Measurements from ENCODE around the gene MYH6.

The MYH6 gene

GRCh38 chr14:23376482-23377197 lies 31.4 kb downstream of the MYH6 start, which contains the start of gene CMTM5:
Gene CMTM5, plus strand, starts transcription at chr14:23377046. Its CDS starts 206 bp downstream, at chr14:23377252.
- no peak for DNase-seq

GRCh38 chr14:23375527-23376251 lies 32.4 kb downstream of the MYH6 start:
- DNase-seq = no peak

- DNase-seq = no peak
Measured at GRCh38 chr14:23373041-23373440, 35.0 kb downstream of the MYH6 start.

DNA sequence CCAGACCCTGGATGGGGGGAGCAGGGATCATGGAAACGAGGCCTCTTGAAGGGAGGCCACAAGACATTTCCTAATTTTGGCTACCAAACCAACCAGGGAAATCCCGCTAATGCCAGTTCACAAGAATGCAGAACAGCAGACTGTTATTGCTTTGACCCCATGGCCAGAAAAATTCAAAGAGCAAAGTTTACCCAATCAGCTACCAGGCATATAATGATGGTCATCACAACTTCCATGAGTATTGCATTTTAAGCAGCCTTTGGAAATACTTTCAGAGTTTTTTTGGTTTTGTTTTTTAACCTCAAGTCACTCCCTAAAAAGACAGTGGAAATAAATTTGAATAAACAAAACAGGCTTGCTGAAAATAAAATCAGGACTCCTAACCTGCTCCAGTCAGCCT lies 35.6 kb downstream of the MYH6 start, which contains the start of gene IL25:
IL25 (plus strand) TSS at position 301 of the 400 bp plus-strand sequence.
- DNase-seq = no peak

DNA sequence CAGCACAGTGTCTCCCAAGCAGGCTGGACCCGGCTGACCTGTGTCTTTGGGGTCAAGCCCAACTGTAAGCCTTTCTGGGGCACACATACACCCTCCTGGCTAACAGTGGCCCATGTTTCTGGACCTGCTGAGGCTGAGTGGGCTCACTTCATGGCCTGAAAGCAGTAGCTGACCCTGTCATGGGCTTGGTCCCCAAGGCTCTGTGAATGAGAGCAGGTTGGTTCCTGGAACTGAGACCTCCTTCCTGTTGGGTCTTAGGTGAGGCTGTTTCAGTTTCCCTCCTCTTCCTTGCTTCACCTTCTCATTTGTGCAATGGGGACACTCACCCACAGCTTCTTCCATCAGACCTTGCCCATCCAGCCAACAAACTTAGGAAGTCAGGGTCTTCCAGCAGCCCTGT lies 36.2 kb downstream of the MYH6 start:
- no peak for DNase-seq

- DNase-seq = no peak
Measured at GRCh38 chr14:23370221-23370620, 37.9 kb downstream of the MYH6 start.

DNA sequence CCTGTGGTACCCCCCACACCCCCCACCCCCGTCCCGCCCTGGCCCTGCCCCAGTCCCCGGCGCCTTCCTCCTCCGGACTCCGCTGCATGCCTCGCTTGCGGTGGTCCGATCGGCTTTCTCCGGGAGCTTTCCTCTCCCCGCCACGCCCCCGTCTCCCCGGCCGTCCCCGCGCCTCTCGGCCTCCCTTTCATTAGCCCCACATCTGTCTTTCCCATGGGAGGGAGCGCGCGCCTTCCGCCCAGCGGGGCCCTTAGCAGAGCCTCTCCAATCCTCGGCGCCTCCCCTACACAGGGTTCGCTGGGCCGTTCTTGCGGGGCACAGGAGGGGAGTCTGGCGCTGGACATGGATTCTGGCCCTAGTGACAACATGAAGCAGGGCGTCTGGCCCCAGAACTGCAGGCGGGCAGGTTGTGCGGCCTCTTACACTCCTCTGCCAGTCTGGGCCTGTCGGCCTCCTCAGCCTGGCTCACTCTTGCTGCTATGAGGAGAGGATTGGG lies 41.6 kb downstream of the MYH6 start:
- no peak for DNase-seq

DNA sequence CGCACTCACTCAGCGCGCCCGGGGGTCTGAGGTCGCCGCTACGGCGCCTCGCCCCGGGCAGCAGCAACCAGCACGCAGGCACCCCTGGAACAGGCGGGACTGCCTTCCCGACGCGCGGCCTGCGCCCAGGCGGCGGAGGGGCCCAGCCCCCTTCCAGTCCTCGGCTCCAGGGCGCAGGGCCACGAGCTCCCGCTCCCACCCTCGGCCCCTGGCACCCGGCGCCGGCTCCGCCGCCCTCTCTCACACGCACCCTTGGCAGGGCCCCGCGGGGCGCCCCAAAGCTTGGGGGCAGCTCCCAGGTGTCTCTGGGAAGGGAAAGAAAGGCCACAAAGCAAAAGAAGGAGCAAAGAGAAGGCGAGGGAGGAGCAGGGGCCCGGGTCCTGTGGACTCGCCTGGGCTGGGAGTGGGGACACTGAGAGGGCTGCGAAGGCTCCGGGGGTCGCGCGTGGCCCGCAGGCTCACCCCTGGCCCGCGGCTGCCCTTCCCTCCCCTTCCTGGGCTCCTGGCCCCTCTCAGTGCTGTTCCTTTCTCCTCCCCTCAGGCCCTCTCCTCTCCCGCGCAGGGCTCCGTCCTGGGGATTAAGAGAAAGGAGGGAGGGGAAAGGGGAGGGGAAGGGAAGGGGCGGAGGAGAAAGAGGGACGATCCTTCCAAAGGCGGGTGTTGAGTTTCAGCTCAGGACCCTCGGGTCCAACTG lies 42.2 kb downstream of the MYH6 start:
- DNase-seq = no peak

GRCh38 chr14:23365036-23365731 lies 42.9 kb downstream of the MYH6 start, which contains the start of gene EFS:
Gene EFS, minus strand, starts transcription at chr14:23365172. Its CDS starts 147 bp downstream, at chr14:23365025.
- no peak for DNase-seq

- no peak for DNase-seq
Measured at GRCh38 chr14:23364164-23365035, 43.7 kb downstream of the MYH6 start.

- DNase-seq = no peak
Measured at GRCh38 chr14:23362200-23362599, 45.9 kb downstream of the MYH6 start.

GRCh38 chr14:23361763-23362162 lies 46.3 kb downstream of the MYH6 start:
- no peak for DNase-seq

DNA sequence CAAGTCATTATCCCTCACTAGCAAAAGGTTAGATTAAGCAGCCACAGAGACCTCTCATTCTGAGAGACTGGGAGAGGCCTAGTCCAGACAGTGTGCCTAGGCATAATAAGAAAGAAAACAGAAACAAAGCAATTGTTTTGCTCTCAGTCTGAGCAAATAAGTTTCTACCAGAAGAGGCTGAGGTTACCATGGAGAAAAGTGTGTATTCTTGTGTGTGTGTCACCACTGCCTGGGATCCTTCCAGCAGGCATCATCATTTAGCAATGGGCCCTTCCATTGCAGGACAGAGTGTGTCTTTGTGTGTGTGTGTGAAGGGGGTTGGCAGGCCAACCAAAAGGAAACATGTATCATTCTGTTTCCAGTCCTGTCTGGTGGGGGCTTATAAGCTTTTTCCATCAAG lies 46.8 kb downstream of the MYH6 start:
- no peak for DNase-seq

DNA sequence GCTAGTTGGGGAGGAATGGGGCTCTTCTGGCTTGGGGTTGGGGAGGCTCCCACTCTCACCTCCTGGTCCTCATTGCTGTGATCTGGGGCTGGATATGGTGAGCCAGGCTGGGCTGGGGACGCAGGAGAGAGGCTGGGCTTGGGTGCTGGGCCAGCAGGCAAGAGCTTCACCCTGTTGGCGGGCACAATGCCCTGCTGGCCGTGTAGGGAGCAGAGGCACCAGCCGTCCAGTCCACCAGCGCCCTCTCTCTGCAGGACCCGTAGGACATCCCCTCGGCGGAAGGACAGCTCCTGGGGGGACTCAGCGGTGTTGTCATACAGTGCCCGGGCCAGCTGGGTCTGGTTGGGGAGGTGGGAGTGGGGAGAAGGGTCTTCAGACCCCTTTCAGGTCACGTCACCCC lies 47.6 kb downstream of the MYH6 start:
- DNase-seq = no peak

DNA sequence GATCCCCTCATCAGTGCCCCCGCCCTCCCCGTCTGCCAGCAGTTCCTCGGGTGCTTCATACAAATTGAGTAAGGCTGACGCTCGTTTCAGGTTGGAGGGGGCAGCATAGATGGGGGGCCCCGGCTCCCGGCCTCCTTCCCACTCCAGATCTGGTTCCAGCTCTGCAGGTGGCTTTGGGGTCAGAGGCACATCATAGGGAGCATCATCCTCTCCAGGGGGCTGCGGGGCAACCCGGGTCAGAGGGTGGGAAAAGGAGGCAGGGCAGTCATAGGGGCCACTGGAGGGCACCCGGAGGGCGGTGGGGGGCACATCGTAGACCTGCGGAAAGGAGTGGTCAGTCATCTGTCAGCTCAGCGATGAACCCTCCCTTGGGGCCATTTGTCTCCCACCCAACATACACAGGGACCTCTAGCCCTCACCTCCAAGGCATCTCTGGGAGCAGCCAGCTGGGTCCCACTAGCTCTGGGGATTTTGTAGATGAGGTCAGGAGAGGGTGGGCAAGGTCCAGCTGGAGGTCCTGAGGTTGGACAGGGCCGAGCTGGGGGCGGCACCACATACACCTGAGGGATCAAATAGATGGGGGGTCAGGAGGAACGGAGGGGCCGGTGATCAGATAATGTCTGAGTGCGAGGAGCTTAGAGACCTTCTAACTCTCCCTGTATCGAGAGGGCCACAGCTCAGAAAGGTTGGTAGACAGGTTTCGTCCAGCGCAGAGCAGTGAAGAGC lies 48.2 kb downstream of the MYH6 start:
- no peak for DNase-seq

DNA sequence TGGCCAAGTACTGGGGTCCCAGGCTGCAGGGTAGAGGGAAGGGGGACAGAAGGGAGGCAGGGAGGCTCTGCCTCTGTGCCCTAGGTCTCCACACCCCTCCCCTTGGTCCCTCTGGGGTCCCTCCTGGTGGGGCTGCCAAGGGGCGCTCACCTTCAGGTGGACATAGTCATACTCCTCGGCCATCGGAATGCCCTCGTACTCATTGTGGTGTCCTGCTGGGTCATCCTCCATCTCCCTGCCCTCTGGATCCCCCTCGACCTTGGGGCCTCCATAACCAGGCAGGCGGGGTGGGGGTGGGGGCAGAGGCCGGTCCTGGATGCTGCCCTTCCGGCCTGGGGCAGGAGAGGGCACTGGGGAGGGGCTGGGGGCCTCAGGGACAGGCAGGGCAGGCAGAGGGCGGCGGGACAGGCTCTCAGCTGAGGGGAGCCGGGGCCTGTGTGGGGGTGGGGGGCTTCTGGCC lies 48.9 kb downstream of the MYH6 start:
- DNase-seq = no peak

DNA sequence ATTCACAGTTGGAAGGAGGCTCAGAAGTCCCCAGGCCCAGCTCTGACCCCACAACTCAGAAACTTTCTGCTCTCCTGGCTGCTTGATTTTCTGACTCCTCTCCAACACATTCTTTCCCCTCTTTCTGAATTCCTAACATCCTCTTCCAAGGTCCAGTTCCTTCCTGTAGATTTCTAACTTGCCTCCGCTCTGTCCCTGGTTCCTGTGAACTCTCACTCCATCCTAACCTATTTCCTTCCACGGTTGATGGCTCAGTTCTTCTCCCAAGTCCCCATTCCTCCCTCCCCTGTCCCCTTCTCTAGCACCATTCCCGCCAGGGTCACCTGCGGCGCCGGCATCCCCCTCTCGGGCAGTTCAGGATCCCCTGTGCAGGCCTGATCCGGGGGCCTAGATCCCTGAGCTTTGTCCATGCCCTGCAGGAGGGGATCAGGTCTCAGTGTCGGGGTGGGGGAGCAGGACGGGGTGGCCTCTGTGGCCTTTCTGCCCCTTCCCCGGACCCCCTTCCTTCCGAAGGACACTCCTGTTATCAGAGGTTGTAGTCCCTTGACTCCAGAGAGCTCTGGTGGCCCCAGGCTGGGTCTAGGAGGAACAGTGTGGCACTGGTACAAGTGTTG lies 49.4 kb downstream of the MYH6 start:
- no peak for DNase-seq

GRCh38 chr14:23358042-23358441 lies 50.0 kb downstream of the MYH6 start:
- no peak for DNase-seq

GRCh38 chr14:23357261-23357660 lies 50.8 kb downstream of the MYH6 start:
- DNase-seq = no peak

- no peak for DNase-seq
Measured at GRCh38 chr14:23356662-23357061, 51.4 kb downstream of the MYH6 start.

All from stimulated activated CD4-positive, alpha-beta T cell treated with anti-CD3 and anti-CD28 coated beads, Interleukin-4, amount 100 ng/mL, for 4 hours (primary cell).